ENCODE measurements around the gene OR2T8.

OR2T8 gene

DNA sequence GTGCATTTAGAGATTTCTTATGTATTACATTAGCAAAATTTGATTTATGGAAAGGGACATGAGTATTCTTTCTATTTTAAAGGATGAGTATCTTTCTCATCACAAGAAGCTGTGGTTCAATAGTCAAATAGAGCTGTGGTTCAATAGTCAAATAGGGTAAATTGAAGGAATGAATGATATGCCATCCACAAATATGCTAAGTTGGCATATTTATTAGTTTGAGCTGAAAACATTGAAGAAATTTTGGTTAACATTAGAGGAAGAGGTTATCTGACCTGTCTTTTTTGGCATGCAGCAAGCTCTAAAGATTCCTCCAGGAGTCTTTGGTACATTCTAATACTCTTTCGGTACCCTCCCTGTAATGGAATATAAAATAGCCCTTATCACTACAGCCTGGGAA is 33.4 kb downstream of the OR2T8 start:
- no peak for DNase-seq (ENCODE audit: low read depth, low spot score)
- no peak overlapping the region for H3K27ac ChIP-seq

DNA sequence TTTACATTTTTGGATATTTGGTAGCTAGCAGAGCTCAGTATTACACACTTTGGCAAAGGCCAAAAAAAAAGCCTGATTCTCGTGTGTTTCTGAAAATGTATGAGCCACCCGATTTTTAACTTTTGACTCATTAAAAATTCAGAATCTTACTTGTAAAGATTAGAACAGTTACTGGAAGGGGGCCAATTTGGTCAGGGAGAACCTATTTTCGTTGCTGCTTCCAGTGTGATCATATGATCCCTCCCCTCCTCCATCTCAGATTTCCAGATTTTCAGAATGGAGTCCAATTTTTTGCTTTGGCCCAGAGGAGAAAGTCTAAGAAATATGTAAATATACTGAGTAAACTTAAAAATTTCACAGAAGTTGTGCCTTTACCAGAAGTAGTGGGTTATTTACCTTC is 41.7 kb downstream of the OR2T8 start:
- H3K27ac ChIP-seq, result no peak overlapping the region
- no peak for DNase-seq (ENCODE audit: low read depth, low spot score)

DNA sequence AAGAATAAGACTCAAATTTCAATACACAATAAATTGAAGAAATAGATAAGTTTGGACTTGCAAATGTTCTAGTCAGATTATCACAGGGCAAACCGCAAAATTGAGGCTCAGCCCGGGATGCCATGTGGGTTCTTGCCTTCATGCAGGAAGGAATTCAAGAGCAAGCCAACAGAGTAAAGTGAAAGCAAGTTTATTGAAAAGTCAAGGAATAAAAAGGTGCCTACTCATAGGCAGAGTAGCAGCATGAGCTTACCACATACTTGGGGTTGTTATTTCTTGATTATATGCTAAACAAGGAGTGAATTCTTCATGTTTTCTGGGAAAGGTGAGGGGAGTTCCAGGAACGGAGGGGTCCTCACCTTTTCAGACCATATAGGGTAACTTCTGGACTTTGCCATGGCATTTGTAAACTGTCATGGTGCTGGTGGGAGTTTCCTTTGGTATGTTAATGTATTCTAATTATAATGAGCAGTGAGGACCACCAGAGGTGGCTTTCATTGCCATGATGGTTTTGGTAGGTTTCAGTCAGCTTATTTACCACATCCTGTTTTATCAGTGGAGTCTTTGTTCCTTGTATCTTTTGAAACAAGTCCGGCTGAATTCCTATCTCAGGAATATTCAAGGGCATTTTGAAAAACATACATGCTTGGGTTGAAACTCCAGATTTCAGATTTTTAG is 43.0 kb downstream of the OR2T8 start:
- DNase-seq (ENCODE audit: low read depth, low spot score), result no peak
- H3K27ac ChIP-seq, result no peak overlapping the region

DNA sequence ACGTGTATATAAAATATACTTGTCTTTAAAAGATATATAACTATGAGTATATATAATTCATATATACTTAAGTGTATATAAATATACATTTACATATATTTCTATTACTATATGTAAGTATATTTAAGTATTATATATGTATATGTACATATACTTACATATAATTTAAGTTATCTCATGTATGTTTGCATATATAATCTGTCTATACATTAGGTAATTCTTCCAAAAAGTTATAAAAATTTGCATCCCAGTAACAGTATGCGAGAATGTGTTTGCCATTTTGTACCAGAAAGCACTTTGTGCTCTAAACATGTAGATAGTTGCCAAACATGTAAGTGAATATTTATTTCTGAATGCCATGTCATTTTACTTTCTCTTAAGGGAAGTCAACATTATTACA is 44.9 kb downstream of the OR2T8 start, which contains the start of gene OR2AK2:
OR2AK2 (plus strand) TSS at position 301 of the 400 bp plus-strand sequence. CDS start 144 bp downstream, outside the sequence.
- H3K27ac ChIP-seq, result no peak within 1 kb of the TSS
- no peak for DNase-seq (ENCODE audit: low read depth, low spot score)

DNA sequence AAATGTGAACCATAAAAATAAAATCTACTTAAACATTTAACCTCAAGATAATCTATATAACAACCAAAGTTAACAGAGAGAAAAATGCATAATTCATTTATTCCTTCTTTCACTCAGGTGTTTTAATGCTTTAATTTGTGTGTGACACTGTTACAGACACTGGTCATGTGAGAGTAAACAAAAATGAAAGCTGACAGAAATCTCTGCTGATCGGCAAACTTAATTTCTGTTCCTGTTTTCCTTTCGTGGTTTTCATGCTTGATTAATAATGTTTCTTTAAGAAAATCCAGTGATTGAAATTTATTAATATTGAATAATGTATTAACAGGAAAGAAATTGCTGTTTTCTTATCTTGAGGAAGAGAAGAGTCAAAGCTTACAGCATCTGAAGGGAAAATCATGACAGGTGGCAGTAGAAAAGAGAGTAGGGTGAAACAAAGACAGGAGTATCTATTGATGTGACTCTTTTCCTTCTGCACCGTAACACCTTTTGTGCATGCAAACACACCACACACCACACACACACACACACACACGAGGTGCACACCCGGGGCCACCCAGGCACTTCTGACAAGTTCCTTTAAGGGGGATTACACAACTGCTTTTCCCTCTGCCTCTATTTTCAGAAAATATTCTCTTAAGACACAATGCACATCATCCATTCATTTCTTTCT is 46.6 kb downstream of the OR2T8 start:
- no peak overlapping the region for H3K27ac ChIP-seq
- DNase-seq (ENCODE audit: low read depth, low spot score), result no peak
